ENCODE measurements around the gene IGSF8. TPM values are rescaled to one million over a fixed set of nuclear protein-coding genes. Genes with fewer than 3 reads are reported as not detected.

IGSF8 gene
- total RNA-seq, 2 donors from 2014 or later = 34.5 to 35.9 TPM

DNA sequence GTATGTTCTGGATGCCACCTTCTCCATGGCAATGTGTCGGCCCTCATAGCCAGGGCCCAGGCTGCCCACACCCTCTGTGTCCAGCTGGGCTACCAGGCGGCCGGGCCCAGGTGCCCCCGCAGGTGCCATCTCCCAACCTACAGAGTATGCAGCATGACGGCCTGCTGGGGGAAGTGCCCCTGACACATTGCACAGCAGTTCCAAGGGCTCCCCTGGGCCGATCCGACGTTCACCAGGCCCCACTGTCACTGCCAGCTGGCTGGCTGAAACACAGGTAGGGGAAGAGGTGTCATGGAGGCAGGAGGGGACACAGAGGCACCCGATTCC, 5.4 kb downstream of the IGSF8 start:
- Histone ChIP-seq H3K4me1 (ENCODE audit: control insufficient read depth, insufficient read depth, low read length) (no peaks in the 10 kb centered on the region), H3K9me3 (ENCODE audit: control insufficient read depth, low read length) (no peaks in the 10 kb centered on the region), H3K27me3 (ENCODE audit: control insufficient read depth, insufficient read depth, low read length, poor library complexity, severe bottlenecking) (no peaks in the 10 kb centered on the region), H3K27ac (ENCODE audit: low read depth, low read length) (no peak overlapping the region), H3K4me3 (ENCODE audit: low read length) (no peak overlapping the region), H3K36me3 (ENCODE audit: control insufficient read depth, insufficient read depth, low read length) (no peaks in the 10 kb centered on the region), H3K9ac (ENCODE audit: extremely low read depth, low read length, poor library complexity, severe bottlenecking) (no peak overlapping the region)
- TF ChIP-seq, protein P1, sequence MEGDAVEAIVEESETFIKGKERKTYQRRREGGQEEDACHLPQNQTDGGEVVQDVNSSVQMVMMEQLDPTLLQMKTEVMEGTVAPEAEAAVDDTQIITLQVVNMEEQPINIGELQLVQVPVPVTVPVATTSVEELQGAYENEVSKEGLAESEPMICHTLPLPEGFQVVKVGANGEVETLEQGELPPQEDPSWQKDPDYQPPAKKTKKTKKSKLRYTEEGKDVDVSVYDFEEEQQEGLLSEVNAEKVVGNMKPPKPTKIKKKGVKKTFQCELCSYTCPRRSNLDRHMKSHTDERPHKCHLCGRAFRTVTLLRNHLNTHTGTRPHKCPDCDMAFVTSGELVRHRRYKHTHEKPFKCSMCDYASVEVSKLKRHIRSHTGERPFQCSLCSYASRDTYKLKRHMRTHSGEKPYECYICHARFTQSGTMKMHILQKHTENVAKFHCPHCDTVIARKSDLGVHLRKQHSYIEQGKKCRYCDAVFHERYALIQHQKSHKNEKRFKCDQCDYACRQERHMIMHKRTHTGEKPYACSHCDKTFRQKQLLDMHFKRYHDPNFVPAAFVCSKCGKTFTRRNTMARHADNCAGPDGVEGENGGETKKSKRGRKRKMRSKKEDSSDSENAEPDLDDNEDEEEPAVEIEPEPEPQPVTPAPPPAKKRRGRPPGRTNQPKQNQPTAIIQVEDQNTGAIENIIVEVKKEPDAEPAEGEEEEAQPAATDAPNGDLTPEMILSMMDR (conservative IDR thresholded peaks at IDR 0.05) = no peak
- Mint-ChIP-seq H3K4me3 (no peak overlapping the region), H3K36me3 (ENCODE audit: low read depth) (peaks cover 12% of the 10 kb centered on the region), H3K27me3 (ENCODE audit: insufficient read depth) (no peaks in the 10 kb centered on the region), H3K27ac (no peak overlapping the region), H3K9me3 (no peaks in the 10 kb centered on the region), H3K4me1 (peaks cover 25% of the 10 kb centered on the region)
- 93 to 95% methylated on average over 7 to 9 of the region's 9 CpGs for WGBS, 2 experiments (ENCODE audit: insufficient coverage in 1 of 2, insufficient read length in 1 of 2)
- DNase-seq = no peak

- Histone ChIP-seq H3K27me3 (ENCODE audit: control insufficient read depth, insufficient read depth, low read length, poor library complexity, severe bottlenecking) (no peaks in the 10 kb centered on the region), H3K4me1 (ENCODE audit: control insufficient read depth, insufficient read depth, low read length) (no peaks in the 10 kb centered on the region), H3K9ac (ENCODE audit: extremely low read depth, low read length, poor library complexity, severe bottlenecking) (no peak overlapping the region), H3K36me3 (ENCODE audit: control insufficient read depth, insufficient read depth, low read length) (no peaks in the 10 kb centered on the region), H3K4me3 (ENCODE audit: low read length) (no peak overlapping the region), H3K9me3 (ENCODE audit: control insufficient read depth, low read length) (no peaks in the 10 kb centered on the region), H3K27ac (ENCODE audit: low read depth, low read length) (no peak overlapping the region)
- peaks cover 14% of the 10 kb centered on the region for H3K36me3 Mint-ChIP-seq (ENCODE audit: low read depth)
- no peak overlapping the region for H3K4me3 Mint-ChIP-seq
- WGBS, 2 experiments (ENCODE audit: insufficient coverage in 1 of 2, insufficient read length in 1 of 2) = 93 to 99% methylated on average over 12 to 32 of the region's 32 CpGs
- TF ChIP-seq, protein P1 (conservative IDR thresholded peaks at IDR 0.05) = no peak
- H3K4me1 Mint-ChIP-seq = peaks cover 21% of the 10 kb centered on the region
- no peaks in the 10 kb centered on the region for H3K27me3 Mint-ChIP-seq (ENCODE audit: insufficient read depth)
- no peak overlapping the region for H3K27ac Mint-ChIP-seq
- no peaks in the 10 kb centered on the region for H3K9me3 Mint-ChIP-seq
- no peak for DNase-seq
Measured at GRCh38 chr1:160092366-160093068, 5.9 kb downstream of the IGSF8 start.

DNA sequence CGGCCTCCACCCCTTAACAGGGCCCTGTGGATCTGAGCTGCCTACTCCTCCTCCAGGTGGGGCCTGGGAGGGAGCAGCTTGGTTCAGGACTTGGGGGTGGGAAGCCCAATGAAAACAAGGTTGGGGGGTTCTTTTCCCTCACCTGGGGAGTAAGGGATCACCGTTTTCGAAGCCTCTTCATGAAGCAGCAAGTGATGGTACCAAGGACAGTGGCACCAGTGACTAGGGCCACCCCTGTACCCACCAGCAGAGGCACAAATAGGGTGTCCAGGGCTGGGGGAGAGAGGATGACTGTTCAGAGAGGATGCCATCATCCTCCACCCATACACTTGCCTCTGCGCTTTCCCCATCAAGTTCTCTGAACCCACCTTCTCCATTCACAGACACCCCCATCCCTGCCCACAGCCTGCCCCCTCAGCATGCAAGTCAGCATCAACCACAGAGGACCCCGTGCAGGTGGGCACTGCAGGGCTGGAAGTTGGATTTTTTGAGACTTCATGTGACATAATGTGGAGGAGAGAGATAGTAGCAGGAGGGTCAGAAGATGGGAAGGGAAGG, 6.7 kb downstream of the IGSF8 start:
- no peaks in the 10 kb centered on the region for H3K9me3 Mint-ChIP-seq
- Histone ChIP-seq H3K27ac (ENCODE audit: low read depth, low read length) (no peak overlapping the region), H3K9ac (ENCODE audit: extremely low read depth, low read length, poor library complexity, severe bottlenecking) (no peak overlapping the region), H3K9me3 (ENCODE audit: control insufficient read depth, low read length) (no peaks in the 10 kb centered on the region), H3K4me1 (ENCODE audit: control insufficient read depth, insufficient read depth, low read length) (no peaks in the 10 kb centered on the region), H3K27me3 (ENCODE audit: control insufficient read depth, insufficient read depth, low read length, poor library complexity, severe bottlenecking) (peaks cover 5% of the 10 kb centered on the region), H3K36me3 (ENCODE audit: control insufficient read depth, insufficient read depth, low read length) (no peaks in the 10 kb centered on the region), H3K4me3 (ENCODE audit: low read length) (no peak overlapping the region)
- no peak overlapping the region for H3K27ac Mint-ChIP-seq
- H3K36me3 Mint-ChIP-seq (ENCODE audit: low read depth) = peaks cover 14% of the 10 kb centered on the region
- 95 to 100% methylated on average over 1 to 5 of the region's 5 CpGs for WGBS, 2 experiments (ENCODE audit: insufficient coverage in 1 of 2, insufficient read length in 1 of 2)
- peaks cover 5% of the 10 kb centered on the region for H3K27me3 Mint-ChIP-seq (ENCODE audit: insufficient read depth)
- H3K4me1 Mint-ChIP-seq = peaks cover 14% of the 10 kb centered on the region
- no peak for DNase-seq
- TF ChIP-seq, protein P1 (conservative IDR thresholded peaks at IDR 0.05) = no peak
- H3K4me3 Mint-ChIP-seq = no peak overlapping the region

Data from endodermal cell (in vitro differentiated cells).